HepG2 (cell line): ENCODE data around the gene XPO5. TPM values are rescaled to one million over a fixed set of nuclear protein-coding genes. Genes with fewer than 3 reads are reported as not detected.

Experiments
- CBX5 ChIP-seq: sonication (generic); formaldehyde crosslinking; IDR thresholded peaks from 2 replicates; pipeline ENCODE4 v1.4.0; 2020; ENCODE audit warnings: missing genetic modification reagents, borderline replicate concordance
- CHCHD3 ChIP-seq: sonication (generic); formaldehyde crosslinking; IDR thresholded peaks from 2 replicates; pipeline ENCODE4 v1.8.0; 2022; ENCODE audit warnings: mild to moderate bottlenecking, missing genetic modification reagents, moderate library complexity
- FOXA1 ChIP-seq, 2 experiments: fragments of 450-650 bp in 1 of 2; sonication (generic) in 1 of 2; formaldehyde crosslinking in 1 of 2; IDR thresholded peaks; 2 replicates each; pipeline versions ENCODE4 v1.4.0 to v1.6.1; 2016 to 2020; ENCODE audit warnings: missing genetic modification reagents in 1 of 2
- FOXA3 ChIP-seq: IDR thresholded peaks from 2 replicates; pipeline ENCODE4 v1.6.1; 2016; ENCODE audit warnings: missing genetic modification reagents, missing compliant biosample characterization
- GATAD2A ChIP-seq: IDR thresholded peaks from 2 replicates; pipeline ENCODE4 v1.6.1; 2016
- KAT2B ChIP-seq: fragments of 150-350 bp; IDR thresholded peaks from 2 replicates; pipeline ENCODE4 v1.6.1; 2014; ENCODE audit warnings: low read depth, low read length, borderline replicate concordance
- KLF16 ChIP-seq, 2 experiments: sonication (generic) in 1 of 2; formaldehyde crosslinking in 1 of 2; IDR thresholded peaks; 2 replicates each; pipeline versions ENCODE4 v1.6.1 to v1.8.0; 2016 to 2023; ENCODE audit warnings: missing genetic modification reagents in 2 of 2, missing compliant biosample characterization in 1 of 2
- KLF6 ChIP-seq: IDR thresholded peaks from 2 replicates; pipeline ENCODE4 v1.8.0; 2016; ENCODE audit warnings: missing biosample characterization, missing genetic modification reagents
- PCBP1 ChIP-seq: fragments of 200-400 bp; formaldehyde crosslinking; IDR thresholded peaks from 2 replicates; pipeline ENCODE4 v1.6.1; 2017; ENCODE audit warnings: mild to moderate bottlenecking, low read depth, low read length, borderline replicate concordance
- PPARG ChIP-seq: conservative IDR thresholded peaks from 2 replicates; pipeline ENCODE4 v1.6.1; 2016; ENCODE audit warnings: missing biosample characterization, missing genetic modification reagents
- RCOR2 ChIP-seq: IDR thresholded peaks from 2 replicates; pipeline ENCODE4 v1.6.1; 2016; ENCODE audit warnings: missing biosample characterization, missing genetic modification reagents
- RFX1 ChIP-seq: fragments of 450-650 bp; IDR thresholded peaks from 2 replicates; pipeline ENCODE4 v1.6.1; 2017
- RXRA ChIP-seq: sonication (generic); formaldehyde crosslinking; IDR thresholded peaks from 2 replicates; pipeline ENCODE4 v1.5.1; 2020; ENCODE audit warnings: missing genetic modification reagents
- TEAD3 ChIP-seq: optimal IDR thresholded peaks from 2 replicates; pipeline ENCODE3; 2016; ENCODE audit warnings: borderline replicate concordance
- TOE1 ChIP-seq: sonication (generic); formaldehyde crosslinking; IDR thresholded peaks from 2 replicates; pipeline ENCODE4 v1.4.0; 2020; ENCODE audit warnings: mild to moderate bottlenecking, missing genetic modification reagents
- YY1 ChIP-seq: IDR thresholded peaks from 2 replicates; pipeline ENCODE4 v1.6.1; 2011; ENCODE audit warnings: low read length, low read depth, moderate library complexity, mild to moderate bottlenecking; ENCODE audit not compliant: insufficient read depth, insufficient replicate concordance
- ZFP36L2 ChIP-seq: sonication (generic); formaldehyde crosslinking; IDR thresholded peaks from 2 replicates; pipeline ENCODE4 v1.4.0; 2020; ENCODE audit warnings: missing genetic modification reagents
- ZNF160 ChIP-seq: sonication (generic); formaldehyde crosslinking; IDR thresholded peaks from 2 replicates; pipeline ENCODE4 v1.8.0; 2022; ENCODE audit warnings: mild to moderate bottlenecking, inconsistent platforms, missing genetic modification reagents
- ZNF569 ChIP-seq: sonication (generic); formaldehyde crosslinking; IDR thresholded peaks from 2 replicates; pipeline ENCODE4 v1.5.0; 2020; ENCODE audit warnings: mild to moderate bottlenecking, missing genetic modification reagents, moderate library complexity, borderline replicate concordance
- ZNF577 ChIP-seq: sonication (generic); formaldehyde crosslinking; IDR thresholded peaks from 2 replicates; pipeline ENCODE4 v1.4.0; 2020; ENCODE audit warnings: mild to moderate bottlenecking, low read depth, missing genetic modification reagents, borderline replicate concordance
- ZSCAN31 ChIP-seq: sonication (generic); formaldehyde crosslinking; IDR thresholded peaks from 2 replicates; pipeline ENCODE4 v1.5.0; 2020; ENCODE audit warnings: low read depth, mild to moderate bottlenecking, missing genetic modification reagents
- polyA plus RNA-seq, 8 experiments: library from polyadenylated mRNA; depleted of rRNA in 3 of 8; stranded (reverse) in 7 of 8; unstranded in 1 of 8; fragments of >200 nt; fragmentation: Illumina TruSeq in 4 of 8; extraction: Trizol in 4 of 8; gene quantifications; 2 replicates each; pipeline versions ENCODE4 v1.2.1 to v1.2.3, GENCODE V29; 2011 to 2016; ENCODE audit warnings: low read depth in 4 of 8, missing spikeins in 1 of 8, mixed read lengths in 1 of 8; ENCODE audit not compliant: insufficient read depth in 1 of 8
- total RNA-seq, 5 experiments: library from RNA; depleted of rRNA; stranded (reverse); fragments of >200 nt; fragmentation: Illumina TruSeq; extraction: Trizol; gene quantifications; 2 replicates each; pipeline ENCODE4 v1.2.3, GENCODE V29; 2016; ENCODE audit warnings: low read depth in 1 of 5
- TF ChIP-seq, protein P1 (sequence below): sonication (generic); formaldehyde crosslinking; IDR thresholded peaks from 2 replicates; pipeline ENCODE4 v1.4.0; 2020; ENCODE audit warnings: mild to moderate bottlenecking, missing genetic modification reagents
- TF ChIP-seq, protein P2 (sequence below): sonication (generic); formaldehyde crosslinking; IDR thresholded peaks from 2 replicates; pipeline ENCODE4 v1.4.0; 2020; ENCODE audit warnings: missing genetic modification reagents, borderline replicate concordance
- TF ChIP-seq, protein P3 (sequence below): IDR thresholded peaks from 2 replicates; pipeline ENCODE4 v1.6.1; 2016; ENCODE audit warnings: missing genetic modification reagents, missing compliant biosample characterization
- TF ChIP-seq, protein P4 (sequence below): sonication (generic); formaldehyde crosslinking; IDR thresholded peaks from 2 replicates; pipeline ENCODE4 v1.4.0; 2020; ENCODE audit warnings: mild to moderate bottlenecking, missing genetic modification reagents

The XPO5 gene
- total and polyA plus RNA-seq, 2 of the 13 experiments (the other 11 are each of a cell fraction or from before 2014, with no cell fraction given), result 52.2 to 68.0 TPM

DNA sequence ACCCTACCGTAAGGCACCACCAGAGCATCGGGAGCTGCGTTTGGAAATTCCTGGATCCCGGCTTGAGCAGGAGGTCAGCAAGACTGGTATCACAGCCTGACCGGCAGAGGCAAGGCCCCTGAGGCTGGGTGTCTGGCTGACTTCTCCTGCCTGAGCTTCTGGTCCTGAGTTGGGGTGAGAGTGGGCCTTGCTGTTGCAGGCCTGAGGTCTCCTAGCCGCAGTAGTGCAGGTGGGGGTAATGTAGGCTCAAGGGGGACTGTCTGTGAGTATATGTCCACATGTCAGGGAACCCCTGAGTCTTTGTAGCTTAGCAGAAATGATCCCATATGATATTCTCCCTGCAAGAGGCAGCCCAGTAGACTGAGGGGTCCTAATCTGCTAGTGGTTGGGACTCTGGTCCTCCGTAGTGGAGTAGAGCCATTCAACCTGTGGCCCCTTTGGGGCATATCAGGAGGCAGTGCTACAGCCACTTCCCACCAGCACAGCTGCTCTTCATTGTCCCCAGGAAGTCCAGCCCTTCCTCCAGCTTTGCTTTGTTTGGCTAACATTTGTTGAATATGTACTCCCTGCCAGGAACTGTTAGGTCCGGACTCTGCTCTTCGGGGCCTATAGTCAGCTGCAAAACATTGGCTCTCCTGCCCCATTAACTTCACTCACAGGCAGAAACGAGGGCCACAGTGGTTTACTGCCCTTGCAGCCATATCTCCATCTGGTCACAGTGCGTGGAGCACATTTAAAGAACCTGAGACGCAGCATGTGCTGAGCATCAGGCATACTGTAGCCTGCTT lies 76.6 kb downstream of the XPO5 start (continued):
- TF ChIP-seq PCBP1 (no peak), TEAD3 (CRISPR knock-in tag) (peak; percentile 7), RCOR2 (CRISPR knock-in tag) (no peak), RXRA (no peak), CHCHD3 (CRISPR knock-in tag) (no peak), PPARG (CRISPR knock-in tag) (no peak), ZNF577 (CRISPR knock-in tag) (no peak), ZSCAN31 (CRISPR knock-in tag) (no peak), GATAD2A (CRISPR knock-in tag) (no peak), ZFP36L2 (CRISPR knock-in tag) (no peak), KLF6 (CRISPR knock-in tag) (no peak), FOXA1 (IDR thresholded peaks at IDR 0.05) (no peak), FOXA1 (CRISPR knock-in tag; IDR thresholded peaks at IDR 0.05) (no peak), RFX1 (no peak), KAT2B (no peak), ZNF160 (CRISPR knock-in tag) (no peak), ZNF569 (CRISPR knock-in tag) (no peak), CBX5 (no peak), TOE1 (no peak), YY1 (no peak), KLF16 (CRISPR knock-in tag; IDR thresholded peaks at IDR 0.05) (no peak), FOXA3 (CRISPR knock-in tag) (no peak)
- TF ChIP-seq, protein P1, sequence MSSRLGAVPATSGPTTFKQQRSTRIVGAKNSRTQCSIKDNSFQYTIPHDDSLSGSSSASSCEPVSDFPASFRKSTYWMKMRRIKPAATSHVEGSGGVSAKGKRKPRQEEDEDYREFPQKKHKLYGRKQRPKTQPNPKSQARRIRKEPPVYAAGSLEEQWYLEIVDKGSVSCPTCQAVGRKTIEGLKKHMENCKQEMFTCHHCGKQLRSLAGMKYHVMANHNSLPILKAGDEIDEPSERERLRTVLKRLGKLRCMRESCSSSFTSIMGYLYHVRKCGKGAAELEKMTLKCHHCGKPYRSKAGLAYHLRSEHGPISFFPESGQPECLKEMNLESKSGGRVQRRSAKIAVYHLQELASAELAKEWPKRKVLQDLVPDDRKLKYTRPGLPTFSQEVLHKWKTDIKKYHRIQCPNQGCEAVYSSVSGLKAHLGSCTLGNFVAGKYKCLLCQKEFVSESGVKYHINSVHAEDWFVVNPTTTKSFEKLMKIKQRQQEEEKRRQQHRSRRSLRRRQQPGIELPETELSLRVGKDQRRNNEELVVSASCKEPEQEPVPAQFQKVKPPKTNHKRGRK (CRISPR knock-in tag), result no peak
- TF ChIP-seq, protein P2, sequence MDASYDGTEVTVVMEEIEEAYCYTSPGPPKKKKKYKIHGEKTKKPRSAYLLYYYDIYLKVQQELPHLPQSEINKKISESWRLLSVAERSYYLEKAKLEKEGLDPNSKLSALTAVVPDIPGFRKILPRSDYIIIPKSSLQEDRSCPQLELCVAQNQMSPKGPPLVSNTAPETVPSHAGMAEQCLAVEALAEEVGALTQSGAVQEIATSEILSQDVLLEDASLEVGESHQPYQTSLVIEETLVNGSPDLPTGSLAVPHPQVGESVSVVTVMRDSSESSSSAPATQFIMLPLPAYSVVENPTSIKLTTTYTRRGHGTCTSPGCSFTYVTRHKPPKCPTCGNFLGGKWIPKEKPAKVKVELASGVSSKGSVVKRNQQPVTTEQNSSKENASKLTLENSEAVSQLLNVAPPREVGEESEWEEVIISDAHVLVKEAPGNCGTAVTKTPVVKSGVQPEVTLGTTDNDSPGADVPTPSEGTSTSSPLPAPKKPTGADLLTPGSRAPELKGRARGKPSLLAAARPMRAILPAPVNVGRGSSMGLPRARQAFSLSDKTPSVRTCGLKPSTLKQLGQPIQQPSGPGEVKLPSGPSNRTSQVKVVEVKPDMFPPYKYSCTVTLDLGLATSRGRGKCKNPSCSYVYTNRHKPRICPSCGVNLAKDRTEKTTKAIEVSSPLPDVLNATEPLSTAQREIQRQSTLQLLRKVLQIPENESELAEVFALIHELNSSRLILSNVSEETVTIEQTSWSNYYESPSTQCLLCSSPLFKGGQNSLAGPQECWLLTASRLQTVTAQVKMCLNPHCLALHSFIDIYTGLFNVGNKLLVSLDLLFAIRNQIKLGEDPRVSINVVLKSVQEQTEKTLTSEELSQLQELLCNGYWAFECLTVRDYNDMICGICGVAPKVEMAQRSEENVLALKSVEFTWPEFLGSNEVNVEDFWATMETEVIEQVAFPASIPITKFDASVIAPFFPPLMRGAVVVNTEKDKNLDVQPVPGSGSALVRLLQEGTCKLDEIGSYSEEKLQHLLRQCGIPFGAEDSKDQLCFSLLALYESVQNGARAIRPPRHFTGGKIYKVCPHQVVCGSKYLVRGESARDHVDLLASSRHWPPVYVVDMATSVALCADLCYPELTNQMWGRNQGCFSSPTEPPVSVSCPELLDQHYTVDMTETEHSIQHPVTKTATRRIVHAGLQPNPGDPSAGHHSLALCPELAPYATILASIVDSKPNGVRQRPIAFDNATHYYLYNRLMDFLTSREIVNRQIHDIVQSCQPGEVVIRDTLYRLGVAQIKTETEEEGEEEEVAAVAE, result no peak
- TF ChIP-seq, protein P3, sequence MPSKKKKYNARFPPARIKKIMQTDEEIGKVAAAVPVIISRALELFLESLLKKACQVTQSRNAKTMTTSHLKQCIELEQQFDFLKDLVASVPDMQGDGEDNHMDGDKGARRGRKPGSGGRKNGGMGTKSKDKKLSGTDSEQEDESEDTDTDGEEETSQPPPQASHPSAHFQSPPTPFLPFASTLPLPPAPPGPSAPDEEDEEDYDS (CRISPR knock-in tag), result no peak; the same call in 1 of the 2 replicates
- TF ChIP-seq, protein P4, sequence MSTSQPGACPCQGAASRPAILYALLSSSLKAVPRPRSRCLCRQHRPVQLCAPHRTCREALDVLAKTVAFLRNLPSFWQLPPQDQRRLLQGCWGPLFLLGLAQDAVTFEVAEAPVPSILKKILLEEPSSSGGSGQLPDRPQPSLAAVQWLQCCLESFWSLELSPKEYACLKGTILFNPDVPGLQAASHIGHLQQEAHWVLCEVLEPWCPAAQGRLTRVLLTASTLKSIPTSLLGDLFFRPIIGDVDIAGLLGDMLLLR (CRISPR knock-in tag), result no peak
